ENCODE results near the gene PBX1.

DNA sequence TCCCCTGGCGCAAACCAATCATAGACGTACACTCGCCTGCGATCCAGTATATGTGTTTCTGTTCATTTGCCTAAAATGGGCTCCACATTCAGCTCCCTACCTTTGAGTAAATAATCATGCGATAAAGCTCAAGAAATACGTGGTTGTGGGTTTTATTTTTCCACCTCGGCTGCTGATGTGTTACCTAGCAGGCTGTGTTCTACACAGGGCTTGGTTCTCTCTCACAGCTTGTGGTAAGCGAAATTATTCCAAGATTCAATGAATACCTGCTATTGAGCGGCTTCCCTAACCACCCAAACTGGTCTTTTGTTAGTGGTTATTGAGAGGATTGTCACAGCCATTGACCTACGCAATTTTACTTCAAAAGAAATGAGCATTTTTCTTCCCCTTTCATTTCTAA lies 180.2 kb downstream of the PBX1 start:
- TF ChIP-seq, protein P1, sequence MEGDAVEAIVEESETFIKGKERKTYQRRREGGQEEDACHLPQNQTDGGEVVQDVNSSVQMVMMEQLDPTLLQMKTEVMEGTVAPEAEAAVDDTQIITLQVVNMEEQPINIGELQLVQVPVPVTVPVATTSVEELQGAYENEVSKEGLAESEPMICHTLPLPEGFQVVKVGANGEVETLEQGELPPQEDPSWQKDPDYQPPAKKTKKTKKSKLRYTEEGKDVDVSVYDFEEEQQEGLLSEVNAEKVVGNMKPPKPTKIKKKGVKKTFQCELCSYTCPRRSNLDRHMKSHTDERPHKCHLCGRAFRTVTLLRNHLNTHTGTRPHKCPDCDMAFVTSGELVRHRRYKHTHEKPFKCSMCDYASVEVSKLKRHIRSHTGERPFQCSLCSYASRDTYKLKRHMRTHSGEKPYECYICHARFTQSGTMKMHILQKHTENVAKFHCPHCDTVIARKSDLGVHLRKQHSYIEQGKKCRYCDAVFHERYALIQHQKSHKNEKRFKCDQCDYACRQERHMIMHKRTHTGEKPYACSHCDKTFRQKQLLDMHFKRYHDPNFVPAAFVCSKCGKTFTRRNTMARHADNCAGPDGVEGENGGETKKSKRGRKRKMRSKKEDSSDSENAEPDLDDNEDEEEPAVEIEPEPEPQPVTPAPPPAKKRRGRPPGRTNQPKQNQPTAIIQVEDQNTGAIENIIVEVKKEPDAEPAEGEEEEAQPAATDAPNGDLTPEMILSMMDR (conservative IDR thresholded peaks at IDR 0.05; ENCODE audit: low read depth in 2 of 2), result no peak
- no peak for TF ChIP-seq POLR2AphosphoS5 (IDR thresholded peaks at IDR 0.05; ENCODE audit: low read depth)
- no peak for TF ChIP-seq EZH2phosphoT487 (IDR thresholded peaks at IDR 0.05; ENCODE audit: unreplicated experiment)

Data from GM23338 (cell line).